Activated T-helper 2 cell treated with anti-CD3 and anti-CD28 coated beads, Interferon-gamma antibody, Interleukin-2, Interleukin-4, amounts not matched to agents 10 μg/mL and 5 μg/mL and 100 μg/mL, durations not matched to agents 14 hours and 24 hours and 36 hours (primary cell): ENCODE data around the gene XRCC5. TPM values are rescaled to one million over a fixed set of nuclear protein-coding genes. Genes with fewer than 3 reads are reported as not detected.

Source experiments
- DNase-seq: peaks from one replicate; pipeline ENCODE4 v3.0.0; 2021; ENCODE audit warnings: low spot score
- H3K27ac Mint-ChIP-seq: one replicate; pipeline ENCODE4 v1.8.0; 2021; ENCODE audit warnings: mixed read lengths
- H3K27me3 Mint-ChIP-seq: one replicate; pipeline ENCODE4 v1.8.0; 2021; ENCODE audit warnings: low read depth, mixed read lengths
- H3K36me3 Mint-ChIP-seq: one replicate; pipeline ENCODE4 v1.8.0; 2021; ENCODE audit warnings: low read depth, mixed read lengths
- H3K4me1 Mint-ChIP-seq: one replicate; pipeline ENCODE4 v1.8.0; 2021; ENCODE audit warnings: low read depth, mixed read lengths
- H3K4me3 Mint-ChIP-seq: one replicate; pipeline ENCODE4 v1.8.0; 2021; ENCODE audit warnings: low read depth, mild to moderate bottlenecking, moderate library complexity, mixed read lengths
- H3K9me3 Mint-ChIP-seq: one replicate; pipeline ENCODE4 v1.8.0; 2021; ENCODE audit warnings: mixed read lengths
- intact Hi-C: fragments of 100-400 bp; cut with micrococcal nuclease; formaldehyde crosslinking; loops from one replicate; pipeline ENCODE4 v1.15.1; 2023
- total RNA-seq: library from RNA; stranded (reverse); gene quantifications from 2 replicates; pipeline ENCODE4 v1.2.3, GENCODE V29; 2022

Gene XRCC5
- total RNA-seq = 452 and 492 TPM in 2 replicates

DNA sequence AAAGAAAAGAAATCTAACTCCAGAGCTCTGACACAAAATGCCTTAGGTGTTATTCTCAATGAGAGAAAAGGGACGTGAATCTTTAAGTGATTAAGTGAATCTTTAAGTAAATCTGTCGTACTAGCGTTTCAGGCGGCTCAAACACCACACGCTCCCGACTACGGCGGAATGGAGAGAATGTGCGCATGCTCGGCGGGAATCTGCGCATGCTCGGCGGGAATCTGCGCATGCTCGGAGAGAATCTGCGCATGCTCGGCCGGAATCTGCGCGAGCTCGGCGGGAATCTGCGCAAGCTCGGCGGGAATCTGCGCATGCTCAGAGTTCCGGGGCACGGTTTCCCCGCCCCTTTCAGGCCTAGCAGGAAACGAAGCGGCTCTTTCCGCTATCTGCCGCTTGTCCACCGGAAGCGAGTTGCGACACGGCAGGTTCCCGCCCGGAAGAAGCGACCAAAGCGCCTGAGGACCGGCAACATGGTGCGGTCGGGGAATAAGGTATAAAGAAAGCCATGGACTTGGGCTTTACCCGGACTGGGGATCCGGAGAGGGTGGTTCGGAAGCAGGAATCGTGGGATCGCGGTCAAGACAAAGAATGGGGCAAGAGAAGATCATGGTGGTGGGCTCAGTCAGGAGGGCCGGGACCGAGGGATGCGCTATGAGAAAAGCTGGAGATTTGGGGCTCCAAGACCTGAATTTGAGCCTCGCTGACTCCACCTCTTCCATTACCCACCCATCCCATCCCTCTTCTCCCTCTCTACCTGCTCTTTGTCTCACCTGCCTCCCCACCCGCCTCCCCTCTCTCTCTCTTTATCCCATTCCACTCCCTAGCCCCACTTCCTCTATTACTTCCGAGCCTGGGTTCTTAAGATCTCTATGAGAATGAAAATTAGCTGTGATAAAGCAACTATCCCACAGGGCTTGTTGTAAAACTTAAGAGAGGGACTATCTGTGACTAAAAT, at the start of gene XRCC5:
Gene XRCC5 (plus strand): TSS at position 382 of the 955 bp plus-strand sequence. CDS start 89 bp downstream, at position 471.
- peak; percentile 95 for DNase-seq
- peaks cover 51% of the 10 kb centered on the region for H3K4me1 Mint-ChIP-seq
- H3K27me3 Mint-ChIP-seq = no peaks in the 10 kb centered on the region
- intact Hi-C loops = loop anchor here (1.0 to 2.0 kb wide), 2 partner anchors 25 to 304 kb away; partner anchors contain the start of gene SMARCAL1
- H3K36me3 Mint-ChIP-seq = peaks cover 46% of the 10 kb centered on the region
- peak within 1 kb of the TSS; percentile 96 for H3K4me3 Mint-ChIP-seq
- peak within 1 kb of the TSS; percentile 96 for H3K27ac Mint-ChIP-seq
- no peaks in the 10 kb centered on the region for H3K9me3 Mint-ChIP-seq

GRCh38 chr2:216064014-216064630, 45.0 kb upstream of the XRCC5 start:
- H3K4me1 Mint-ChIP-seq = peaks cover 15% of the 10 kb centered on the region
- no peak overlapping the region for H3K4me3 Mint-ChIP-seq
- DNase-seq = no peak
- H3K9me3 Mint-ChIP-seq = peaks cover 4% of the 10 kb centered on the region
- H3K36me3 Mint-ChIP-seq = peaks cover 30% of the 10 kb centered on the region
- intact Hi-C loops = no loop called here
- no peaks in the 10 kb centered on the region for H3K27me3 Mint-ChIP-seq
- H3K27ac Mint-ChIP-seq = no peak overlapping the region

GRCh38 chr2:216064665-216065064, 44.5 kb upstream of the XRCC5 start:
- no peak for DNase-seq
- no peak overlapping the region for H3K4me3 Mint-ChIP-seq
- intact Hi-C loops = no loop called here
- H3K36me3 Mint-ChIP-seq = peaks cover 27% of the 10 kb centered on the region
- peaks cover 17% of the 10 kb centered on the region for H3K4me1 Mint-ChIP-seq
- H3K9me3 Mint-ChIP-seq = no peaks in the 10 kb centered on the region
- no peak overlapping the region for H3K27ac Mint-ChIP-seq
- H3K27me3 Mint-ChIP-seq = no peaks in the 10 kb centered on the region

DNA sequence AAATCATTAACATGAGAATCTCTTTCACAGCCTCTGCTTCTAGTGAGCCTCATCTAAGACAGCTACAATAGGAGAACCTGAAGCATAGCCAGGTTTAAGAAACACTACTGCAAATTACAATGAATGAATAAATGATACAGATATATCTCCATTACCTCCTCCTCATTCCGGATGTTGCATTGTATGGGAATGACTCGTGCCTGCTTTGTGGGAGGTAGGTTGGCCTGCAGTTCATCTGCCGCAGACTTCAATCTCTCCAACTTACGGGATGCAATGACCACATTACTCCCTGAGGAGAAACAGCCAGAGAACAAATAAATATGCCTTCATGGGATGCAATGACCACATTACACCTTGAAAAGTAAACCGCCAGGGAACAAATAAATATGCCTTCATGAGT, 42.9 kb upstream of the XRCC5 start:
- no peak for DNase-seq
- Mint-ChIP-seq H3K4me3 (no peak overlapping the region), H3K27ac (no peak overlapping the region), H3K4me1 (peaks cover 17% of the 10 kb centered on the region), H3K27me3 (no peaks in the 10 kb centered on the region), H3K9me3 (no peaks in the 10 kb centered on the region), H3K36me3 (peaks cover 24% of the 10 kb centered on the region)
- intact Hi-C loops = no loop called here

DNA sequence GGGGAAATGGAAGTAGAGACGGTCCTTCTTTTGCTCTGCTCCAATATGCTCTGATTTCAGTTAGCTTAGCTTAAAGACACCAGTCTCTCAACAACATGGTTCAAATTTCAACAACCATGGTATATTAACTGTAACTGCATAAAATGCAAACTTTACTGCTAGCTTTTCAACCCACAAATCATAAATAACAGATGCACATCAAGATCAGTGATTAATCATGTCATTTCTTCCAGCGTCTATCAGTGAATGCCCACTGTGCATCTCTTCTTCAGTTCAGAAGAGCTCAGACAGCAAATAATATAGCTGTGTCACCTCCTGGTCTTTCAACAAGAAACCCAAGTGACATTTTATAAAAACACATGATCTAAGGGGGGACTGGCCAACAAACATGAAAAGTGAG, 40.1 kb upstream of the XRCC5 start:
- no peaks in the 10 kb centered on the region for H3K9me3 Mint-ChIP-seq
- intact Hi-C loops = no loop called here
- H3K4me1 Mint-ChIP-seq = peaks cover 22% of the 10 kb centered on the region

GRCh38 chr2:216070195-216070594, 39.0 kb upstream of the XRCC5 start:
- intact Hi-C loops = no loop called here
- peaks cover 31% of the 10 kb centered on the region for H3K36me3 Mint-ChIP-seq
- no peak overlapping the region for H3K4me3 Mint-ChIP-seq
- H3K27ac Mint-ChIP-seq = no peak overlapping the region
- DNase-seq = no peak
- no peaks in the 10 kb centered on the region for H3K9me3 Mint-ChIP-seq
- no peaks in the 10 kb centered on the region for H3K27me3 Mint-ChIP-seq
- H3K4me1 Mint-ChIP-seq = peaks cover 27% of the 10 kb centered on the region

More for the DNA sequence above, 40.1 kb upstream of the XRCC5 start:
- peaks cover 25% of the 10 kb centered on the region for H3K36me3 Mint-ChIP-seq
- H3K27me3 Mint-ChIP-seq = no peaks in the 10 kb centered on the region
- H3K27ac Mint-ChIP-seq = no peak overlapping the region
- no peak overlapping the region for H3K4me3 Mint-ChIP-seq
- DNase-seq = no peak

GRCh38 chr2:216071111-216071851, 37.9 kb upstream of the XRCC5 start:
- peaks cover 33% of the 10 kb centered on the region for H3K4me1 Mint-ChIP-seq
- intact Hi-C loops = no loop called here

GRCh38 chr2:216072473-216072872, 36.7 kb upstream of the XRCC5 start:
- Mint-ChIP-seq H3K9me3 (no peaks in the 10 kb centered on the region), H3K27me3 (no peaks in the 10 kb centered on the region), H3K4me1 (peaks cover 33% of the 10 kb centered on the region), H3K36me3 (peaks cover 31% of the 10 kb centered on the region), H3K4me3 (no peak overlapping the region), H3K27ac (no peak overlapping the region)
- no peak for DNase-seq
- intact Hi-C loops = loop anchor here (2.0 kb wide), 1 partner anchor 14 kb away; no protein-coding TSS in a partner anchor

More at GRCh38 chr2:216071111-216071851, 37.9 kb upstream of the XRCC5 start:
- peaks cover 31% of the 10 kb centered on the region for H3K36me3 Mint-ChIP-seq
- no peak overlapping the region for H3K4me3 Mint-ChIP-seq
- DNase-seq = no peak
- no peaks in the 10 kb centered on the region for H3K27me3 Mint-ChIP-seq
- no peaks in the 10 kb centered on the region for H3K9me3 Mint-ChIP-seq
- H3K27ac Mint-ChIP-seq = no peak overlapping the region

DNA sequence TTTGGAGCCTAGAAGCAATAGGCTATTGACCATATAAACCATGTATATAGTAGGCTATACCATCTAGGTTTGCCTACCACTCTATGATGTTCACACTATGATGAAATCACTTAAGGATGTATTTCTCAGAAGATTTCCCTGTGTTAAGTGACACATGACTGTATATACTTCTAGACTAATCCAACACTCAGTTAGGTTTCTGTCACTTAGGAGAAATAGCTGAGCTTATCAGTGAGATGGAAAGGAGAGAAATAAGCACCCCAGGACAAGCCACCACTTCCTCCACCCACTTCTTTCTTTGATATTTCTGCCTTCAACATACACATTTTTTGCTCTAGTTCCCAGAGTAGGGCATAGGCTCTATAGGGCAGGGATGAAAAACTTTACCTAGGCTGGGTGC, 35.4 kb upstream of the XRCC5 start:
- Mint-ChIP-seq H3K27ac (peak overlapping the region; percentile 21), H3K4me1 (peaks cover 27% of the 10 kb centered on the region), H3K36me3 (peaks cover 31% of the 10 kb centered on the region), H3K4me3 (no peak overlapping the region), H3K9me3 (no peaks in the 10 kb centered on the region), H3K27me3 (no peaks in the 10 kb centered on the region)
- intact Hi-C loops = loop anchor here (2.0 kb wide), 1 partner anchor 15 kb away; no protein-coding TSS in a partner anchor
- DNase-seq = no peak

- intact Hi-C loops = no loop called here
- peak overlapping the region; percentile 21 for H3K27ac Mint-ChIP-seq
Measured at GRCh38 chr2:216074380-216074779, 34.8 kb upstream of the XRCC5 start.

GRCh38 chr2:216074794-216075193, 34.4 kb upstream of the XRCC5 start:
- intact Hi-C loops = no loop called here
- H3K4me3 Mint-ChIP-seq = no peak overlapping the region
- H3K36me3 Mint-ChIP-seq = peaks cover 27% of the 10 kb centered on the region
- no peaks in the 10 kb centered on the region for H3K9me3 Mint-ChIP-seq
- H3K4me1 Mint-ChIP-seq = peaks cover 24% of the 10 kb centered on the region
- H3K27me3 Mint-ChIP-seq = no peaks in the 10 kb centered on the region
- H3K27ac Mint-ChIP-seq = no peak overlapping the region
- DNase-seq = no peak

More at GRCh38 chr2:216074380-216074779, 34.8 kb upstream of the XRCC5 start:
- Mint-ChIP-seq H3K4me3 (no peak overlapping the region), H3K27me3 (no peaks in the 10 kb centered on the region), H3K4me1 (peaks cover 24% of the 10 kb centered on the region), H3K36me3 (peaks cover 28% of the 10 kb centered on the region), H3K9me3 (no peaks in the 10 kb centered on the region)
- no peak for DNase-seq
